Peyer's patch (tissue), 4 donors: ENCODE measurements around the gene HOXA1. TPM values are rescaled to one million over a fixed set of nuclear protein-coding genes. Genes with fewer than 3 reads are reported as not detected.

Experiments used
- DNase-seq, 3 donors: peaks; one replicate each; pipeline ENCODE4 v3.0.0-alpha.2; 2017 to 2019
- H3K27ac ChIP-seq, 4 donors: fragments of 200-600 bp; sonication (generic); one replicate each; pipeline ENCODE4 v1.5.1; 2016 to 2019
- H3K27me3 ChIP-seq, 2 donors: fragments of 200-600 bp; sonication (generic); one replicate each; pipeline ENCODE4 v1.5.1; 2019
- H3K36me3 ChIP-seq, 3 donors: fragments of 200-600 bp; sonication (generic); one replicate each; pipeline ENCODE4 v1.5.1; 2016 to 2019
- H3K4me1 ChIP-seq, 4 donors: fragments of 200-600 bp; sonication (generic); one replicate each; pipeline ENCODE4 v1.5.1; 2016 to 2019
- H3K4me3 ChIP-seq, 4 donors: fragments of 200-600 bp; sonication (generic); 1 replicate in 3 of 4; 2 replicates in 1 of 4; pipeline ENCODE4 v1.5.1; 2016 to 2019; ENCODE audit warnings: mild to moderate bottlenecking in 1 of 4
- H3K9me3 ChIP-seq, 4 donors: fragments of 200-600 bp; sonication (generic); one replicate each; pipeline ENCODE4 v1.5.1; 2016 to 2019; ENCODE audit warnings: mild to moderate bottlenecking in 1 of 4
- POLR2A ChIP-seq, 2 donors: fragments of 450-650 bp; IDR thresholded peaks; one replicate each; pipeline ENCODE4 v1.5.1; 2017; ENCODE audit warnings: antibody characterized with exemption in 2 of 2, mild to moderate bottlenecking in 2 of 2, moderate library complexity in 2 of 2
- total RNA-seq, 4 donors: library from RNA; depleted of rRNA; stranded (reverse); fragments of >200 nt; gene quantifications; one replicate each; pipeline ENCODE4 v1.1.0, GENCODE V29; 2016
- TF ChIP-seq, protein P1 (sequence below), 6 experiments: fragments of 450-650 bp in 4 of 6; fragments of 200-600 bp in 2 of 6; sonication (generic) in 1 of 6; IDR thresholded peaks; one replicate each; pipeline ENCODE4 v1.5.1; 2017 to 2019; ENCODE audit warnings: antibody characterized with exemption in 6 of 6, mild to moderate bottlenecking in 3 of 6, moderate library complexity in 1 of 6

The HOXA1 gene
- total RNA-seq, 4 donors from 2014 or later = 1.7 to 5.3 (median 1.9) TPM

DNA sequence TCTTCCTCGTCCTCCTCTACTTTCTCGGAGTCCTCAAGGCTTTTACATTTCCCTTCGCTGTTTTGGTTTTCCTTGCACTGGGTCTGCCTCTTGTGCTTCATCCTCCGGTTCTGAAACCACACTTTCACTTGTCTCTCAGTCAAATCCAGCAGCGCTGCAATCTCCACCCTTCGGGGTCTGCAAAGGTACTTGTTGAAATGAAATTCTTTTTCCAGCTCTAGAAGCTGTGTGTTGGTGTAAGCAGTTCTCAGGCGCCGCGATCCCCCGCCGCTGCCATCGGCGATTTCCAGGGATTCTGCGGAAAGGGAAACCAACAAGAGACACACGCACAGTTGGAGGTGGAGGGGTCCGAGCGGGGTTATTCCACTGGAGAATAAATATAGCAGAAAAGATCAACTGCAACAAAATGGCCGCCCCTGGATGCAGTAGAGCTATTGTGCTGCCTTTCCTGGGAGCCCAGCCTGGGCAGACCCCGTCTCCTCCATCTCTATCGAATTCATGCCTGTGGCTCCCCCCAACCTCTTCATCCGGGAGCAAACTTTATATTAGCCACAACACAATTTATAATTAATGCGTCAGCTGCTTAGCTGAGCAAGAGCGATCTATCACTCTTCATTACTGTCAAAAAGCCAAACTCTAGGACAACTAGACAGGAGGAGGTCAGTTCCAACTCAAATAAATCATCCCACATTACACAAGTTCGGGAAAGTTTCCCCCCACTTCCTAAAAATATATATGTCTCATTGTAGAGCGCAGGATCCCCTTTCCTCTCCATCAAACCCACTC, 5.6 kb upstream of the HOXA1 start:
- Histone ChIP-seq H3K27me3 (no peaks in the 10 kb centered on the region), H3K9me3 (no peaks in the 10 kb centered on the region), H3K27ac (peak overlapping the region; percentile 56 to 93 (median 74)), H3K4me3 (peak overlapping the region; percentile 21 to 66 (median 37)), H3K36me3 (no peaks in the 10 kb centered on the region), H3K4me1 (peaks cover 0 to 23% (median 5%) of the 10 kb centered on the region in 4 donors)
- TF ChIP-seq, protein P1, sequence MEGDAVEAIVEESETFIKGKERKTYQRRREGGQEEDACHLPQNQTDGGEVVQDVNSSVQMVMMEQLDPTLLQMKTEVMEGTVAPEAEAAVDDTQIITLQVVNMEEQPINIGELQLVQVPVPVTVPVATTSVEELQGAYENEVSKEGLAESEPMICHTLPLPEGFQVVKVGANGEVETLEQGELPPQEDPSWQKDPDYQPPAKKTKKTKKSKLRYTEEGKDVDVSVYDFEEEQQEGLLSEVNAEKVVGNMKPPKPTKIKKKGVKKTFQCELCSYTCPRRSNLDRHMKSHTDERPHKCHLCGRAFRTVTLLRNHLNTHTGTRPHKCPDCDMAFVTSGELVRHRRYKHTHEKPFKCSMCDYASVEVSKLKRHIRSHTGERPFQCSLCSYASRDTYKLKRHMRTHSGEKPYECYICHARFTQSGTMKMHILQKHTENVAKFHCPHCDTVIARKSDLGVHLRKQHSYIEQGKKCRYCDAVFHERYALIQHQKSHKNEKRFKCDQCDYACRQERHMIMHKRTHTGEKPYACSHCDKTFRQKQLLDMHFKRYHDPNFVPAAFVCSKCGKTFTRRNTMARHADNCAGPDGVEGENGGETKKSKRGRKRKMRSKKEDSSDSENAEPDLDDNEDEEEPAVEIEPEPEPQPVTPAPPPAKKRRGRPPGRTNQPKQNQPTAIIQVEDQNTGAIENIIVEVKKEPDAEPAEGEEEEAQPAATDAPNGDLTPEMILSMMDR (IDR thresholded peaks at IDR 0.05) = no peak
- no peak for TF ChIP-seq POLR2A (IDR thresholded peaks at IDR 0.05)
- peak in 2 of 3 donors; percentile 50 to 70 for DNase-seq

DNA sequence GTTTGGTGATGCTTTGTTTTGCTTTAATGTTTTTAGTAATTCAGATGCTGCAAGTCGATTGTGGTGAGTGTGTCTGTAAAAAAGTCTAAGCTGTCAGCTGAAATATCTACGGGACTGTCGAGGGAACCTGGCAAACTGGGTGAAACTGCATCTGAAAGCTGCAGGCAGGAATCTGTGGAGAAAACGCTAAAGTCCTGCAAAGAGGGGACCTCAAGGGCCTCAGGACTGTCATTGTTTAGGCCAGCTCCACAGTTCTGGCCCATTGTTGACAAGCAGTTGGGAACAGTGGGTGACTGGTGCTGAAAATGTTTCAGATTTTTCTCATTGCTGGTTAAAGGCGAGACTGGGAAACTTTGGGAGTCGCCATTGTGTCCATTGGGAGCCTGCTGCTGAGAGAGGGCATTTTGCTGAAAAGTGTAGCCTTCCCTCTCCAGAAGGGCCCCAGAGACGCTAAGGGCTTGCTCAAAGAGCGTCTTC, 4.9 kb upstream of the HOXA1 start:
- Histone ChIP-seq H3K27me3 (no peaks in the 10 kb centered on the region), H3K4me3 (peak overlapping the region in 2 of 4 donors; percentile 52 to 66)
- TF ChIP-seq POLR2A (IDR thresholded peaks at IDR 0.05) = no peak
- TF ChIP-seq, protein P1 (IDR thresholded peaks at IDR 0.05) = no peak

DNA sequence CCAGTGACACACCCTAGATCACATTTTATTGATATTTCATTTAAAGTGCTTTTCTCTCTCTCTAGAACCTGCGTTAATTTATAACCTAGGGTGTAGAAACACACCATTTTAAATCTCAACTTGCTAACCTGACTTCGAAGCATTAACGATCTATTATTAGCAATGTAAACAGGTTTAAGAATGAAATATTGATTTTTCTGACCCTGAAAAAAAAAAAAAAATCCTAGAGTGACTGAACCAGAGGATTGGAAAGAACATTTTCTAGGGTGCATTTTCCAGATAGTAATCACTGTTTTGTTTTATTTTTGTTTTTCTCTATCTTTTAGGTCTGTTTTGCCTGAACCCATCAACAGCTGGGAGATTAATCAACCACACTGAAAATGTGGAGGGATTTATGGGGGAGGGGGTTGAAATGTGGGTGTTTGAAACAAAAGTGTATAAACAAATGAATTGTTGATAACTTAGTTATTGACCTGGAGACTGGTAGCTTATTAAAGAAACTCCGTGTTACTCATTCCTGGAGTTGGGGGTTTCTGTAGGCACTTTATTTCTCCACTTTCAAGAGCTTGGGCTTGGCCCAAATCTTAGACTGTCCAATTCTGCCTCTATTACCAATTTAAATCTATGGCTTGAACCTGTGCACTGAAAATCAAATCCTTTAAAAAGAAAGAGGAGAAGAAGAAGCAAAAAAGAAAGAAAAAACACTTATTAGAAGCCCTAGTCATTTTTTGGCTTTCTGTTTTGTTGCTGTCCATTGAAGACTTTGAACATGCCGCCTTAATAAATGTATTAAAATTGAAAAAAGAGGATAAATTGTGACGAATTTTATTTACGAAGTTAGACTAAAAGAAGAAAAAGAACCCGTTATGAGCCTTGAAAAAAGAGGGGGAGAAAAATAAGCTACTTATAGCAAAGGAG, 3.9 kb upstream of the HOXA1 start:
- H3K9me3 ChIP-seq = no peaks in the 10 kb centered on the region
- TF ChIP-seq, protein P1 (IDR thresholded peaks at IDR 0.05) = no peak
- no peak for TF ChIP-seq POLR2A (IDR thresholded peaks at IDR 0.05)
- no peaks in the 10 kb centered on the region for H3K36me3 ChIP-seq
- peak overlapping the region in 2 of 4 donors; percentile 75 to 82 for H3K4me3 ChIP-seq
- DNase-seq = no peak
- H3K27ac ChIP-seq = peak overlapping the region; percentile 47 to 93 (median 78)
- H3K27me3 ChIP-seq = no peaks in the 10 kb centered on the region
- peaks cover 0 to 30% (median 5%) of the 10 kb centered on the region in 4 donors for H3K4me1 ChIP-seq

More for the DNA sequence above, 4.9 kb upstream of the HOXA1 start:
- H3K27ac ChIP-seq = peak overlapping the region; percentile 56 to 93 (median 74)
- H3K4me1 ChIP-seq = peaks cover 0 to 23% (median 5%) of the 10 kb centered on the region in 4 donors
- H3K9me3 ChIP-seq = no peaks in the 10 kb centered on the region
- no peaks in the 10 kb centered on the region for H3K36me3 ChIP-seq
- DNase-seq = no peak

DNA sequence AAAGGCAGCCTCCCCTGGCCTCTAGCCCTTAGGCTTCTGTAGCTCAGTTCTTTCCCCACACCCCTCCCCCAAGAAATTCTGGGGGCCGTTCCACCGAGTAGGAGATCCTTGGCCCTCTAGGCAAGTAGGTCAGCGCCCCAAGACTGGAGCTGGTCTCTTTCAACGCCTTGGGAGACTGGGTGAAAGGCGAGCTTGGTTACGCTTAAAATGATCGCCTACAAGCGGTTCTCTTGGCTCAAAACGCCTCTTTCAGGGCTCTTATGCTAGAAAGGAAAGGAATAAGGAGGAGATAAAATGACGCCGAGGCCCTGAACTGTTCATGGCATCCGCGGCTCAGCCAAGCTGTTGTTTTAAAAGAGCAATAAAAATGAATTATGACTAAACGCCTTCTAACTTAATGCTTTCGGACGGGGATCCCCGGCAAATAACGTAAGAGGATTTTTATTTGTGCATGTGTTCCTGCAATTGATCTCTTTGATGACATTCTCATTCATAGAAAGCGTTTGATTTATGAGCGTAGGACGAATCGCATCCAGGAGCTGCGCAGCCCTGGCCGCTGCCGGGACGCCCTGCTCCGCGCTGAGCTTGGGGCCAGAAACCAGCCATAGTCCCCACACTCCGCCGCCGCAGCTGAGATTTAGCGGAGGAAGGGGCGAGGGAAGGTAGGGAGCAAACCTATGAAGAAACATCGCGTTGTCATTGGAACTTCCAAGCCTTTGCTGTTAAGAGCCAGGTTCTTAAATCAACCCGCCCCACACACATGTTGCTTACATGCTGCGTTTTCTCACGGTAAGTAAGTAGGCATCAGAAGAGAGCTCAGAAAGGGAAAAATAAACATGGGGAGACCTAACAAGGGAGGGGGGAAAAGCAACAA, 3.0 kb upstream of the HOXA1 start:
- Histone ChIP-seq H3K27me3 (no peaks in the 10 kb centered on the region), H3K9me3 (no peaks in the 10 kb centered on the region), H3K4me3 (peak overlapping the region; percentile 9 to 82 (median 46)), H3K27ac (peak overlapping the region; percentile 47 to 93 (median 78)), H3K4me1 (peaks cover 0 to 30% (median 5%) of the 10 kb centered on the region in 4 donors), H3K36me3 (no peaks in the 10 kb centered on the region)
- DNase-seq = peak in 2 of 3 donors; percentile 73 to 74
- TF ChIP-seq POLR2A (IDR thresholded peaks at IDR 0.05) = peak in 1 of 2 donors; percentile 48
- TF ChIP-seq, protein P1 (IDR thresholded peaks at IDR 0.05) = no peak
